Measurements from ENCODE around the gene RBM48. TPM values are rescaled to one million over a fixed set of nuclear protein-coding genes. Genes with fewer than 3 reads are reported as not detected.
"Not testable (repeated sequence)": the region's sequence is repeated elsewhere in the genome, so short reads cannot be mapped to it uniquely, and the experiment has no call there.

RBM48 gene
- total RNA-seq, 1 donor from 2014 or later: 11.0 TPM

DNA sequence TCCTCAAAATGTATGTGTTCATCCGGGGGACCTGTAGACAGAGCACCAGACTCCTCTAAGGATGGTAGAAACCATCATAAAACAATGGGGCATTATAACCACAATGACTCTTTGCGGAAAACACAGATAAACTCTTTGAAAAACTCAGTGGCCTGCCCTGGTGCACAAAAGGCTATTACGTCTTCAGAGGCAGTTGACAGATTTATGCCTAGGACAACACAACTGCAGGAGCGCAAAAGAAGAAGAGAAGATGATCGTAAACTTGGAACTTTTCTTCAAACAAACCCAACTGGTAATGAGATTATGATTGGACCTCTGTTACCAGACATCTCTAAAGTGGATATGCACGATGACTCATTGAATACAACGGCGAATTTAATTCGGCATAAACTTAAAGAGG is 6.0 kb downstream of the RBM48 start:
- no peak overlapping the region for H3K4me3 ChIP-seq (ENCODE audit: low read length in 3 of 3)
- no peak overlapping the region for H3K9ac ChIP-seq (ENCODE audit: low read depth in 1 of 3, low read length in 3 of 3)
- H3K36me3 ChIP-seq (ENCODE audit: control insufficient read depth in 3 of 3, insufficient read depth in 3 of 3, low read length in 3 of 3): peaks cover 32 to 69% (median 67%) of the 10 kb centered on the region in 3 donors
- no peak overlapping the region for H3K27ac ChIP-seq (ENCODE audit: low read depth, low read length)
- H3K4me1 ChIP-seq (ENCODE audit: control insufficient read depth in 3 of 3, insufficient read depth in 3 of 3, low read length in 3 of 3): peaks cover 0 to 6% (median 0%) of the 10 kb centered on the region in 3 donors
- no peaks in the 10 kb centered on the region for H3K27me3 ChIP-seq (ENCODE audit: control insufficient read depth in 3 of 3, insufficient read depth in 3 of 3, low read length in 3 of 3)
- H3K9me3 ChIP-seq (ENCODE audit: control insufficient read depth in 3 of 3, low read length in 3 of 3): no peaks in the 10 kb centered on the region

DNA sequence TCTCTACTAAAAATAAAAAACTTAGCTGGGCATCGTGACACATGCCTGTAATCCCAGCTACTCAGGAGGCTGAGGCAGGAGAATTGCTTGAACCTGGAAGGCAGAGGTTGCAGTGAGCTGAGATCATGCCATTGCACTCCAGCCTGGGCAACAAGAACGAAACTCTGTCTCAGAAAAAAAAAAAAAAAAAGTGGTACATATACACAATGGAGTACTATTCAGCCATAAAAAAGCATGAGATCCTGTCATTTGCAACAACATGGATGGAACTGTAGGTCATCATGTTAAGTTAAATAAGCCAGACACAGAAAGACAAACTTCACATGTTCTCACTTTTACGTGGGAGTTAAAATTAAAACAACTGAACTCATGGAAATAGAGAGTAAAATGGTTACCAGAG is 14.9 kb downstream of the RBM48 start:
- not testable (repeated sequence) for H3K4me3 ChIP-seq (ENCODE audit: low read length in 3 of 3); H3K27ac ChIP-seq (ENCODE audit: low read depth, low read length); H3K27me3 ChIP-seq (ENCODE audit: control insufficient read depth in 3 of 3, insufficient read depth in 3 of 3, low read length in 3 of 3); H3K9me3 ChIP-seq (ENCODE audit: control insufficient read depth in 3 of 3, low read length in 3 of 3); H3K36me3 ChIP-seq (ENCODE audit: control insufficient read depth in 3 of 3, insufficient read depth in 3 of 3, low read length in 3 of 3); H3K9ac ChIP-seq (ENCODE audit: low read depth in 1 of 3, low read length in 3 of 3); H3K4me1 ChIP-seq (ENCODE audit: control insufficient read depth in 3 of 3, insufficient read depth in 3 of 3, low read length in 3 of 3)

DNA sequence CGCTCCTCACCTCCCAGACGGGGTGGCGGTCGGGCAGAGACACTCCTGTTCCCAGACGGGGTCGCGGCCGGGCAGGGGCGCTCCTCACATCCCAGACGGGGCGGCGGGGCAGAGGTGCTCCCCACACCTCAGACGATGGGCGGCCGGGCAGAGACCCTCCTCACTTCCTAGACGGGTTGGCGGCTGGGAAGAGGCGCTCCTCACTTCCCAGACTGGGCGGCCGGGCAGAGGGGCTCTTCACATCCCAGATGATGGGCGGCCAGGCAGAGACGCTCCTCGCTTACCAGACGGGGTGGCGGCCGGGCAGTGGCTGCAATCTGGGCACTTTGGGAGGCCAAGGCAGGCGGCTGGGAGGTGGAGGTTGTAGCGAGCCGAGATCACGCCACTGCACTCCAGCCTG is 16.5 kb downstream of the RBM48 start:
- not testable (repeated sequence) for H3K9ac ChIP-seq (ENCODE audit: low read depth in 1 of 3, low read length in 3 of 3); H3K27me3 ChIP-seq (ENCODE audit: control insufficient read depth in 3 of 3, insufficient read depth in 3 of 3, low read length in 3 of 3)

DNA sequence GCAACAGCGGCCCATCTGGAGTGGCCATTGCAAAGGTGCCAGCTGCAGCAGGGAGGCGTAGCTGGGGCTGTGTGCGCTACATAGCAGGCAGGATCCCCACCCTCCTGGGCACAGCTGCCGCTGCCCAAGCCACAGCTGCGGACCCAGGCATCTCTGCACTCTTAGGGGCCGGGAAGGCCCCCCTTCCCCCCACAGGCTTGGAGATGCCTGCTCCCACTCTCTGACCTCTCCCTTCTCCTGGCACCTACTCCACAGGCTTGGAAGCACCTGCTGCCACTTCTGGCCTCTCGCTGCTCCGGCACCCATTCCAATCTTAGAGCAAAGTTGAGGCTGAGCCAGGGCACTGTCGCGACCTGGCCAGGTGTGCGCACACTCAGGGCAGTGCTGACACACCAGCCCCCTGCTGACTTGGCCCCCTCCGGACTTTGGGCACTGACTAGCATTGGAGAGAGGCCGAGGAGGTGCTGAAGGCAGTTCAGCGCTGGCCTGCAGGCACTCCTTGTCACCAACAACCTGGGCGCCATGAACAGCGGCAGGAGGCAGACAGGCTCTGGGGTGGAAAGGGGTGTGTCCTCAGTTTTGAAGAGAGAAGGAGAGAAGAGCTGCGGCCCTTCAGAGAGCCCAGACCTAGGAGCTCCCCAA is 18.4 kb downstream of the RBM48 start:
- Histone ChIP-seq H3K4me3 (ENCODE audit: low read length in 3 of 3) (no peak overlapping the region), H3K4me1 (ENCODE audit: control insufficient read depth in 3 of 3, insufficient read depth in 3 of 3, low read length in 3 of 3) (no peaks in the 10 kb centered on the region), H3K27me3 (ENCODE audit: control insufficient read depth in 3 of 3, insufficient read depth in 3 of 3, low read length in 3 of 3) (peaks cover 0 to 2% (median 0%) of the 10 kb centered on the region in 3 donors), H3K27ac (ENCODE audit: low read depth, low read length) (no peak overlapping the region), H3K9ac (ENCODE audit: low read depth in 1 of 3, low read length in 3 of 3) (no peak overlapping the region), H3K9me3 (ENCODE audit: control insufficient read depth in 3 of 3, low read length in 3 of 3) (no peaks in the 10 kb centered on the region), H3K36me3 (ENCODE audit: control insufficient read depth in 3 of 3, insufficient read depth in 3 of 3, low read length in 3 of 3) (no peaks in the 10 kb centered on the region)

More for the DNA sequence above, 16.5 kb downstream of the RBM48 start:
- not testable (repeated sequence) for H3K36me3 ChIP-seq (ENCODE audit: control insufficient read depth in 3 of 3, insufficient read depth in 3 of 3, low read length in 3 of 3); H3K4me3 ChIP-seq (ENCODE audit: low read length in 3 of 3); H3K27ac ChIP-seq (ENCODE audit: low read depth, low read length); H3K4me1 ChIP-seq (ENCODE audit: control insufficient read depth in 3 of 3, insufficient read depth in 3 of 3, low read length in 3 of 3); H3K9me3 ChIP-seq (ENCODE audit: control insufficient read depth in 3 of 3, low read length in 3 of 3)

DNA sequence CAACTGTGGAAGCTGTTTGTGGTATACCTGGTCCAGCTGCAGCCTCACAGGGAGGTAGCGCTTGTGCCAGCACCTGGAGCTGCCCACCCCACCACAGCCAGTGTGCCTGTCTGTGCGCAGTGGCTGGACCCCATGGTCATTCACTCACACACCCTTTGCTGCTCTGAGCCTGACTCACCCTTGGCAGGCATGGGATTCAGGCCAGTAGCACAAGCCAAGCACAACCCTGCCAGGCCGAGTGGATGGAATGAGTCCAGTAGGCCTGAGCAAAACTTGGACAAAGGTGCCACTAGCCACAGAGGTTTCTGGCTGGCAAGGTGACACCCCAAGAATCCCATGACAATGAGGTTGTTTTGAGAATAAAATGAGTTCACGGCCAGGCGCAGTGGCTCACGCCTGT is 19.0 kb downstream of the RBM48 start:
- H3K36me3 ChIP-seq (ENCODE audit: control insufficient read depth in 3 of 3, insufficient read depth in 3 of 3, low read length in 3 of 3): no peaks in the 10 kb centered on the region
- H3K9me3 ChIP-seq (ENCODE audit: control insufficient read depth in 3 of 3, low read length in 3 of 3): no peaks in the 10 kb centered on the region
- no peak overlapping the region for H3K9ac ChIP-seq (ENCODE audit: low read depth in 1 of 3, low read length in 3 of 3)
- H3K4me3 ChIP-seq (ENCODE audit: low read length in 3 of 3): no peak overlapping the region
- H3K4me1 ChIP-seq (ENCODE audit: control insufficient read depth in 3 of 3, insufficient read depth in 3 of 3, low read length in 3 of 3): no peaks in the 10 kb centered on the region
- H3K27me3 ChIP-seq (ENCODE audit: control insufficient read depth in 3 of 3, insufficient read depth in 3 of 3, low read length in 3 of 3): peaks cover 0 to 2% (median 0%) of the 10 kb centered on the region in 3 donors
- H3K27ac ChIP-seq (ENCODE audit: low read depth, low read length): no peak overlapping the region

DNA sequence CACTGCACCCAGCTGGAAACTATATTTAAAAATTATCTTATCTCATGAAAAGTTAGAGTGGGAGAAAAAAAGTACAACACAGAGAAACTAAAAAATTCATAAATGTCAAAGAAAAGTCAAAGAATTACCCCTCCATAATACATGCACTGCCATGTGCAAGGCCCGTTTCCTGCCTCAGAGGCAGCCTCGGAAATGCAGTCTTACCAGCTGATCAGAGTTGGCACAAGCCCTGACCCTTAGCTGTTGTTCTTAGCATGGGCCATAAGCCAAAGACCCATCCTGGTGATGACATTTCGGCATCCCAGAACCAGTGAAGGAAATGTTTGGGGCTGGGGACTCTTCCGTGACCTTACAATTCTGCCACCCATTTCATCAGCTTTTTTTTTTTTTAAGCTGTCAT is 21.6 kb downstream of the RBM48 start:
- no peaks in the 10 kb centered on the region for H3K36me3 ChIP-seq (ENCODE audit: control insufficient read depth in 3 of 3, insufficient read depth in 3 of 3, low read length in 3 of 3)
- no peaks in the 10 kb centered on the region for H3K4me1 ChIP-seq (ENCODE audit: control insufficient read depth in 3 of 3, insufficient read depth in 3 of 3, low read length in 3 of 3)
- H3K27ac ChIP-seq (ENCODE audit: low read depth, low read length): no peak overlapping the region
- H3K9me3 ChIP-seq (ENCODE audit: control insufficient read depth in 3 of 3, low read length in 3 of 3): no peaks in the 10 kb centered on the region
- no peak overlapping the region for H3K9ac ChIP-seq (ENCODE audit: low read depth in 1 of 3, low read length in 3 of 3)
- H3K27me3 ChIP-seq (ENCODE audit: control insufficient read depth in 3 of 3, insufficient read depth in 3 of 3, low read length in 3 of 3): peaks cover 0 to 2% (median 0%) of the 10 kb centered on the region in 3 donors
- no peak overlapping the region for H3K4me3 ChIP-seq (ENCODE audit: low read length in 3 of 3)

GRCh38 chr7:92557249-92557648 is 28.7 kb downstream of the RBM48 start:
- H3K4me1 ChIP-seq (ENCODE audit: control insufficient read depth in 3 of 3, insufficient read depth in 3 of 3, low read length in 3 of 3): no peaks in the 10 kb centered on the region

DNA sequence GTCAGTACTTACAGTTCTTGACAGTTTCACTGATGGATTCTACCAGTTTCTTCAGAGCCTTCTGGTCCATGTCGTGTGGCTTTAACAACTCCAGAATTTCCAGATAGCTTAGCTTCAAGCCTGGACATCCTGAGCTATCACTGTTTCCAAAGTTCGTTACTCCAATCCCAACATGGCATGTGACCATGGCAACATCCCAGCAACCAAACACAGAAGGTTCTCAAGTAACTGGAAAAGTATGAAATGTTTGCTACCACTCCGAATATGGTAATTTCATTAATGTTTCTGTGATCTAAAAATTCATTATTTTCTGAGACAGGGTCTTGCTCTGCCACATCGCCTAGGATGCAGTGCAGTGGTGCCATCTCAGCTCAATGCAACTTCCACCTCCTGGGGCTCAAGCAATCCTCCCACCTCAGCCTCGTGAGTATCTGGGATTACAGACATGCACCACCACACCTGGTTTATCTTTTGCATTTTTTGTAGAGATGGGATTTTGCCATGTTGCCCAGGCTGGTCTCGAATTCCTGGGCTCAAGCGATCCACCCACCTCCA is 29.3 kb downstream of the RBM48 start:
- H3K9me3 ChIP-seq (ENCODE audit: control insufficient read depth in 3 of 3, low read length in 3 of 3): no peaks in the 10 kb centered on the region
- peaks cover 3 to 8% (median 6%) of the 10 kb centered on the region in 3 donors for H3K36me3 ChIP-seq (ENCODE audit: control insufficient read depth in 3 of 3, insufficient read depth in 3 of 3, low read length in 3 of 3)
- no peaks in the 10 kb centered on the region for H3K27me3 ChIP-seq (ENCODE audit: control insufficient read depth in 3 of 3, insufficient read depth in 3 of 3, low read length in 3 of 3)
- H3K4me3 ChIP-seq (ENCODE audit: low read length in 3 of 3): no peak overlapping the region
- H3K4me1 ChIP-seq (ENCODE audit: control insufficient read depth in 3 of 3, insufficient read depth in 3 of 3, low read length in 3 of 3): no peaks in the 10 kb centered on the region
- H3K9ac ChIP-seq (ENCODE audit: low read depth in 1 of 3, low read length in 3 of 3): no peak overlapping the region
- no peak overlapping the region for H3K27ac ChIP-seq (ENCODE audit: low read depth, low read length)

More at GRCh38 chr7:92557249-92557648, 28.7 kb downstream of the RBM48 start:
- H3K9ac ChIP-seq (ENCODE audit: low read depth in 1 of 3, low read length in 3 of 3): no peak overlapping the region
- no peaks in the 10 kb centered on the region for H3K27me3 ChIP-seq (ENCODE audit: control insufficient read depth in 3 of 3, insufficient read depth in 3 of 3, low read length in 3 of 3)
- H3K4me3 ChIP-seq (ENCODE audit: low read length in 3 of 3): no peak overlapping the region
- H3K36me3 ChIP-seq (ENCODE audit: control insufficient read depth in 3 of 3, insufficient read depth in 3 of 3, low read length in 3 of 3): peaks cover 3 to 8% (median 6%) of the 10 kb centered on the region in 3 donors
- no peaks in the 10 kb centered on the region for H3K9me3 ChIP-seq (ENCODE audit: control insufficient read depth in 3 of 3, low read length in 3 of 3)
- no peak overlapping the region for H3K27ac ChIP-seq (ENCODE audit: low read depth, low read length)

DNA sequence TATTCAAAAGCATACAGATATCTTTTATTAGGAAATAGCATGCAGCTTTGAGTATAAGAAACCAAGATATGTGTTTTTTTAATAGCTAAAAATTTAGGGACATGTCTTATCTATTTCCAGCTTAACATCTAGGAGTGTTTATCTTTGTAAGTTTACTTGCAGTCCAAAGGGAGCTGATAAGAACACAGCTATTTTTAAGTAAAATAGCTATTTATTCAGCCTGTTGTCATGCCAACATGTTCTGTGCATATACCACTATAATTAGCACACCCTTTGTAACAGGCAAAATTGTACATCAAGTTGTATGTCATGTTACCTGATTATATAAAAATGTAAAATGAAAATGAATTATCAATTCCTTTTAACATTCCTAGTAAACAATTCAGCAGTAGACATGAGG is 32.0 kb downstream of the RBM48 start:
- Histone ChIP-seq H3K4me3 (ENCODE audit: low read length in 3 of 3) (no peak overlapping the region), H3K9me3 (ENCODE audit: control insufficient read depth in 3 of 3, low read length in 3 of 3) (no peaks in the 10 kb centered on the region), H3K4me1 (ENCODE audit: control insufficient read depth in 3 of 3, insufficient read depth in 3 of 3, low read length in 3 of 3) (no peaks in the 10 kb centered on the region), H3K9ac (ENCODE audit: low read depth in 1 of 3, low read length in 3 of 3) (no peak overlapping the region), H3K27me3 (ENCODE audit: control insufficient read depth in 3 of 3, insufficient read depth in 3 of 3, low read length in 3 of 3) (no peaks in the 10 kb centered on the region), H3K36me3 (ENCODE audit: control insufficient read depth in 3 of 3, insufficient read depth in 3 of 3, low read length in 3 of 3) (peaks cover 6 to 17% (median 7%) of the 10 kb centered on the region in 3 donors), H3K27ac (ENCODE audit: low read depth, low read length) (no peak overlapping the region)

GRCh38 chr7:92563345-92563744 is 34.8 kb downstream of the RBM48 start:
- H3K4me1 ChIP-seq (ENCODE audit: control insufficient read depth in 3 of 3, insufficient read depth in 3 of 3, low read length in 3 of 3): no peaks in the 10 kb centered on the region
- no peaks in the 10 kb centered on the region for H3K27me3 ChIP-seq (ENCODE audit: control insufficient read depth in 3 of 3, insufficient read depth in 3 of 3, low read length in 3 of 3)
- H3K9ac ChIP-seq (ENCODE audit: low read depth in 1 of 3, low read length in 3 of 3): no peak overlapping the region
- no peaks in the 10 kb centered on the region for H3K9me3 ChIP-seq (ENCODE audit: control insufficient read depth in 3 of 3, low read length in 3 of 3)
- H3K36me3 ChIP-seq (ENCODE audit: control insufficient read depth in 3 of 3, insufficient read depth in 3 of 3, low read length in 3 of 3): peaks cover 6 to 34% (median 26%) of the 10 kb centered on the region in 3 donors
- no peak overlapping the region for H3K4me3 ChIP-seq (ENCODE audit: low read length in 3 of 3)
- no peak overlapping the region for H3K27ac ChIP-seq (ENCODE audit: low read depth, low read length)
